COR-L47 (cell line): ENCODE data around the gene SLC46A2.
A peak's percentile ranks its signal among the peaks of the same experiment; 100 is the strongest.

Source experiments
- DNase-seq: peaks from one replicate; lab custom pipeline; 2025; lab: John Stamatoyannopoulos, UW

Gene SLC46A2

GRCh38 chr9:112890106-112891081 is at the start of gene SLC46A2:
SLC46A2 (minus strand) TSS chr9:112890876; CDS start chr9:112890681, 195 bp downstream.
- DNase-seq, result no peak

- DNase-seq, result no peak
Observed at GRCh38 chr9:112939418-112939817, 48.7 kb upstream of the SLC46A2 start.

GRCh38 chr9:112933696-112934095 is 43.0 kb upstream of the SLC46A2 start:
- no peak for DNase-seq

- peak; percentile 49 for DNase-seq
Observed at GRCh38 chr9:112925058-112925641, 34.5 kb upstream of the SLC46A2 start.

- peak; percentile 9 for DNase-seq
Observed at GRCh38 chr9:112921549-112921948, 30.9 kb upstream of the SLC46A2 start.

- no peak for DNase-seq
Observed at GRCh38 chr9:112917987-112918362, 27.3 kb upstream of the SLC46A2 start.

- no peak for DNase-seq
Observed at GRCh38 chr9:112917047-112917986, 26.6 kb upstream of the SLC46A2 start.

GRCh38 chr9:112914524-112914923 is 23.8 kb upstream of the SLC46A2 start:
- DNase-seq, result no peak

GRCh38 chr9:112913326-112913725 is 22.6 kb upstream of the SLC46A2 start:
- DNase-seq, result no peak

- DNase-seq, result no peak
Observed at GRCh38 chr9:112912636-112913035, 22.0 kb upstream of the SLC46A2 start.

GRCh38 chr9:112911736-112912135 is 21.1 kb upstream of the SLC46A2 start:
- no peak for DNase-seq

GRCh38 chr9:112905084-112905483 is 14.4 kb upstream of the SLC46A2 start:
- DNase-seq, result no peak

- no peak for DNase-seq
Observed at GRCh38 chr9:112900901-112901300, 10.2 kb upstream of the SLC46A2 start.

GRCh38 chr9:112900488-112900887 is 9.8 kb upstream of the SLC46A2 start:
- DNase-seq, result no peak

GRCh38 chr9:112898872-112899311 is 8.2 kb upstream of the SLC46A2 start:
- no peak for DNase-seq

- DNase-seq, result no peak
Observed at GRCh38 chr9:112896131-112896530, 5.5 kb upstream of the SLC46A2 start.

GRCh38 chr9:112894699-112895098 is 4.0 kb upstream of the SLC46A2 start:
- DNase-seq, result no peak

GRCh38 chr9:112894041-112894440 is 3.4 kb upstream of the SLC46A2 start:
- no peak for DNase-seq

- DNase-seq, result no peak
Observed at GRCh38 chr9:112892981-112893380, 2.3 kb upstream of the SLC46A2 start.

- no peak for DNase-seq
Observed at GRCh38 chr9:112891521-112891920, 845 bp upstream of the SLC46A2 start.

- no peak for DNase-seq
Observed at GRCh38 chr9:112887381-112887780, 3.3 kb downstream of the SLC46A2 start.

- no peak for DNase-seq
Observed at GRCh38 chr9:112886351-112886750, 4.3 kb downstream of the SLC46A2 start.
